Middle frontal gyrus (tissue), 1 donor: ENCODE measurements around the gene APOL1.
"Not testable (repeated sequence)": the region's sequence is repeated elsewhere in the genome, so short reads cannot be mapped to it uniquely, and the experiment has no call there.

Experiments used
- DNase-seq: peaks from one replicate; pipeline ENCODE4 v3.0.0-alpha.2; 2015; ENCODE audit warnings: low spot score; ENCODE audit errors: extremely low spot score

The APOL1 gene

DNA sequence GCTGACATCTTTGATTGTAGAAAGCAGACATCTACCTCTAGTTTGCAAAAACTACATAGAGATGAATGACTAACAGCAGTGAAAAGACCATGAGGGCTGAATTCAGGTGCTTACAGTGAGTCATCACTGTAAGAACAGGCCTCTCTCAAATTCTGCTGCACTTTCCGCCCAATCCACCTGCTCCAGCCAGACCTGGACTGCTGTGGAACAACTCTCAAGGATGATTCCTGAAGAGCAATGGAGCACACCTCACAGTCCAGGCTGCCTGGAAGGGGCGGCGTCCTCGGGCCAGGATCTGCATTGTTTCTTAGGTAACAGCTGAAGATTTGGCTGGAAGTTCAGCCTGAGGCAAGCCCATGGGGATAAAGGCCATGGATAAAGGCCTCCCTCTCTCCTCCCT, 28.7 kb upstream of the APOL1 start:
- no peak for DNase-seq

GRCh38 chr22:36225333-36225922, 27.5 kb upstream of the APOL1 start:
- DNase-seq, result no peak

DNA sequence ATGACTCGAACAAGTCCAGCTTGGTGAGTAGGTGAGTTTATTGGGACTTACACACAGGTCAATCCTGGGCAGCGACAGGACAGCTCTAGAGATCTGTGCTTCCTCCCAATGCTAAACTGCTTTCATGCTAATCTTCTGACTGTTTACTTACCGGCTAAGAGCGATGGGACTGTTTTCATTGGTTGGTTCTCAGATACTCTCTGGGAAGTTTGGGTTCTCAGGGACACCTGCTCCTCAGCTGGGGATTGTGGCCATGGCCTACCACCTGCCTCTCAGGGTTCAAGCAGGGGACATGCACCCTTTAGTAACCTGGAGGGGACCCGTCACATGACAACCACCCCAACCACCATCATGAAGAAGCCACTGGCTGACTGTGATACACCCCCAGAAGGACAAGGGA, 26.7 kb upstream of the APOL1 start:
- no peak for DNase-seq

- no peak for DNase-seq
Measured at GRCh38 chr22:36227396-36227795, 25.5 kb upstream of the APOL1 start.

- DNase-seq, result no peak
Measured at GRCh38 chr22:36227806-36228205, 25.1 kb upstream of the APOL1 start.

DNA sequence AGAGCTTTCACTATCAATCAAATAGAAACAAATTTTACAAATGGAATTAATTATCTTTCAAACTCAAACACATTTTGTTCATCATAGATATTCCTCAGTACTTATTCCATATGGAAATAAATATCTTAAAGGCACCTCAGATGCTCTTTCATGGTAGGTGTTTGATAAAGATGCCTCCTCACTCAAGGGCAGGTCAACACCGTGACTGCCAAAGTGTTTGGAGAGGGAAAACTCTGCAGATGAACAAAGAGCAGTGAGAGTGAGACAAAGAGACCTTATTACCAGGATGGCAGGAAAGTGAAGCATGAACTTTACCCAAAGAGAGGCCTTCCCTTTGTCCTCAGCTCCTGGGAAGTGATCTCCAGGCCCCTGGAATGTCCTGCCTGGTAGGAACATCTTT, 24.6 kb upstream of the APOL1 start:
- DNase-seq, result not testable (repeated sequence)

GRCh38 chr22:36228944-36229343, 24.0 kb upstream of the APOL1 start:
- no peak for DNase-seq

GRCh38 chr22:36229649-36230048, 23.3 kb upstream of the APOL1 start:
- not testable (repeated sequence) for DNase-seq

DNA sequence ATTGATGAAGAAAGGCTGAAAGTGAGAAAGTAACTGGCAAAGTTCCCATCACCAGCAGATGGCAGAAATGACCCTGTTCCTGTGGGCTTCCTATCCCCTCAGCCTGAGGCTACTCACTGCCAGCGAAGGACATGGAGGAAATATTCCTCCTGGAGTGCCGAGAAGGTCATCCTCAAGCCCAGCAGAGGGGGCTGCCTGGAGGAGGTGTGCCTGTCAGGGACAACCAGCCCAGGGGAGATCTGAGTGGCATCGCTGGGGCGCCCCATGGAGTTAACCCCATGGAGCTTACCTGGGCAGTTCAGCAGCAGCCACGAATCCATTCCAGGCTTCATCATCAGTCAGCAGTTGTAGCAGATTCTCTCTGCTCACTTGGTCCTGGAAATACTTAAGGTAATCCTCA, 21.9 kb upstream of the APOL1 start:
- DNase-seq, result not testable (repeated sequence)

DNA sequence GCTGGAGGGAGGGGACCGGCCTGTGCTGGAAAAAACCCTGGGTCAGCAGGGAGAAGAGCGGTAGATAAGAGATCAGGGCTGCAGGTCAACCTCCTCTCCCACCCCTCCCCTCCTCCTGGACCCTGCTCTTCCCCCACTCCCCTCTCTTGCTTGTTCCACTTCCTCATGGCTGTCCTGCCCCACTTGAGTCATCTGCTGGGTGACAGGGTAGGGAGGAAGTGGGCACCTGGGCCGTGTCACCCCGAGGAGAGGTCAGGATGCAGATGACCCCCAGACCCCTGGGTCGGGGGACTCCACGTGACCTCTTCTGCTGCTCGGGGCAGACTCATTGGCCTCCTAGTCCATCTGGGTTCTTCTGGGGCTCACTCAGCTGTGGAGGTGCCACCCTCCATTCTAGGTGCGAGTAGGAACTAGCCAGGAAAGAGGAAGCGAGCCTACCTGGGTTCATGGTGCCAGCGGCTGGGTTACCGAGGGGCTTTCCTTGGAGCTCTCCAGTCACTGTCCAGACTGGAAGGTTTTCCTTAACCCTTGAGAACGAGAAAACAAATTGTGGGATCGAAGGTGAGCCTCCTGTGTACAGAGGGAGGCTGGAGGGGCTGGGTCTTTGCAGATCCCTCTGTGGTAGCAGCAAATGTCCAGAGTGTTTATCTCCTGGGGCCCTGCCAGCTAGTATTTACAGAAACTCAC, 20.1 kb upstream of the APOL1 start:
- DNase-seq, result no peak

DNA sequence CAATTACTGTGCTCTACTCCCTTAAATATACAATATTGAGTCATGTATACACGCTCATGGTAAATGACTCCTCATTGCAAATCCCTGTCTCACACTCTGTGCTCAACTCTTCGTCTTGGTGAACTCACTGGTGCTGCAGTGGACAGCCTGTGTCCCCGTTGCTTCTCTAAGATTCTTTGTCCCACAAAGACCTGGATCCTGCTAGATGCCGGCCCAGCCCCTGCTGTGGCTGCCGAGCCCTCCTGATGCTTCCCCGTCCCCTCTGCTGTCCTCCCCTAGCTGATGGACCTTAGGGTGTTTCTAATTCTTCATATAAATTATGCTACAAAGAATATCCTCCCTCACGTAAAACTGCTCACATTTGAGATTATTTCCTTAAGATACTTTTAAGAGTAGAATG, 19.1 kb upstream of the APOL1 start:
- no peak for DNase-seq

GRCh38 chr22:36234213-36234612, 18.7 kb upstream of the APOL1 start:
- no peak for DNase-seq

DNA sequence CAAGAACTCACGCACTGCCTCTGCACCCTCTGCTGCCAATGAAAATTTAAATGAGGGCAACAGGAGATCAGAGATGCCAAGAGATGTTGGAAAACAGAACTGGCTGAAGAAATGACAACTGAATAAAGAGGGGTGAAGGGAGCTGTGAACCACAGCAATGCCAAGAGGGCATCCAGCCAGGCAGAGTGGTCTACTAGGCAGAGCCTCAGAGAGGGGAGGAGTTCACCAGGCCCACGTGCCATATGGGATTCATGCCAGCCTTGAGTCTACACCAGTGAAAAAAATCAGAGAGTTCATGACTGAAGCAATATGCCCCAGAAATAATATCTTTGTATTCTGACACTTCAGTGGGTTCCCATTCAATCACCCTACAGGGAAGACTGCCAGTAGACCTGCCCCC, 18.0 kb upstream of the APOL1 start:
- DNase-seq, result no peak

DNA sequence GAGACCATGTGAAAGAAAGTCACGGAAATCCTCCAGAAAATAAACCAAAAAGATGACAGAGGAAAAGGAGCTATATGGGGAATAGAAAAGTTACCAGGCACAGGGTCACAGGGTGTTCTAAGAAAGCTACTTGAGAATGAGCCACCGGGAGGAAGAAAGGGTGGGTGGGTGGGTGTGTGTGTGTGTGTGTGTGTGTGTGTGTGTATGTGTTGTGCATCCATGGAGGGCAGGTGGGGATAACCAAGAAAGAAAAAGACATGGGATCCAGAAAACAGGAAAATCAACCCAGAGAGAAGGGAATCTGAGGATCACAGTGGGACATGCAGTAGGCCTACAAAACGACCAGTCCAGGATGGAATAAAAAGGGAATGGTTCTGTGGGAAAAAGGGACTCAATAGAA, 17.3 kb upstream of the APOL1 start:
- DNase-seq, result no peak

- DNase-seq, result no peak
Measured at GRCh38 chr22:36236388-36237319, 16.3 kb upstream of the APOL1 start.

DNA sequence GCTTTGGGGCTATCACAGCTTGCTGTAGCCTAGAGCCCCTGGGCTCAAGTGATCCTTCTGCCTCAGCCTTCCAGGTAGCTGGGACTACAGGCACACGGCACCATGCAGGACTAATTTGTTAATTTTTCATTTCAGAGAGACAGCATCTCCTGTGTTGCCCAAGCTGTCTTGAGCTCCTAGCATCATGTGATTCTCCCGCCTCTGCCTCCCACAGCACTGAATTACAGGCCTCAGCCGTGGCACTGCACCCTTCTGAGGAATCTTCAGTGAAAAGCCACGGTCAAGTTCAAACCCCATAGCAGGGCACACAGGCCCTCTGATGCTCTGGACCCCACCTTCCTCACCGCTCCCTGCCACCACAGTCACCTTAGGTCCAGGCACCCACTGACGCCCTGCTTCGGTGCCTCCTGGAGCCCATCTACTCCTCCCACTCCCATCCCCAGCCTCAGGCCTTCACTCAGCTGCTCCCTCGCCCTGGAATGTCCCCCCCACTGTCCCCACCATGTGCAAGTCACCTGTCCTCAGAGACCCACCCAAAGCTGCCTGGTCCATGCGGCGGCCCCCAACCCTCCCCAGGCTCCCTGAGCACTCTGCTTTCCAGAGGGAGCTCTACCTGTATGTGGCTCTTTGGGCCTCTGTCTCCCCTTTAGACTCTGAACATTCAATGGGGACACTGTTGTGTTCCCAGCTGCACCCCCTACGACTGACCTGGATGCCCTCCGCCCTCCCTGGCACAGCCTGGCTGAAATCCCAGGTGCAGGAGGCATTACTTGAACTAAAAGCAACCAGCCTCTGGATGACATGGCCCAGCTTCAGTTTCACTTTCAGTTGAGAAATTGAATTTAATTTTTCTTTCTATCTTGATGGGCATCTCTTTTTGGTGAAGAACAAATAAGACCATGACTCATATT, 15.2 kb upstream of the APOL1 start:
- no peak for DNase-seq

GRCh38 chr22:36238373-36239149, 14.4 kb upstream of the APOL1 start:
- no peak for DNase-seq

DNA sequence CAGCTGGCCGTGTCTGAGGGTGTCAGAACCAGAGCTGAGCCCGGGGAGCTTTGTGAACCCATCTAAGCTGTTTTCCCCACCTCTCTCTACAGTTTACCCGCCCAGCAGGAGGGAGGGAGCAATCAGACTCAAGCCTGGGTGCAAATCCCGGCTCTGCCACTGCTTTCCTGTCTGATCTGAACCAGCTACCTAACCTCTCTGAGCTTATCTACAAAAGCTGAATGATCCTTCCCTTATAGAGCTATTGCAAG, 13.9 kb upstream of the APOL1 start:
- no peak for DNase-seq

- peak; percentile 79 for DNase-seq
Measured at GRCh38 chr22:36239401-36240171, 13.3 kb upstream of the APOL1 start, which contains the start of gene APOL2. APOL2 (minus strand) TSS chr22:36239527; CDS start chr22:36233162, 6,365 bp downstream.

DNA sequence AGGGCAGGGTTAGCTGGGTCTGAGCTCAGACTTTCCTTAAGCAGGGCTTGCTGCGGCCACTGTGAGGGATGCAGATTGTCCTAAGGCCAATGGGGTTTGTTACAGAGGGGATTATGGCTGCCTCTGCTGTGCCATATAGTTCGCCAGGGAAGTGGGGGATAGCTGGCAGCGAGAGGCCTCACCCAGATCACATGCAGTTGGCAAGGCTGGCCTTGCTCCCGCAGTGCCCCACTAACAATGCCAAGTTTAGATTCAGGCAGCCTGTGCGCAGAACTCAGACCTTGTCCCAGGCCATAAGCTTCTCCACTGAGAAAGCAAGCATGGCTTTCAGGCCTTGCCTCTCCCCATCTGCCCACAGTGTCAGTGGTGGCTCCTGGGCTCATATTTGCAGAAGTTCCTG, 8.9 kb upstream of the APOL1 start:
- no peak for DNase-seq
